IMR-90 (cell line): Measurements from ENCODE around the gene GNL3. TPM values are rescaled to one million over a fixed set of nuclear protein-coding genes. Genes with fewer than 3 reads are reported as not detected.

Experiments used
- ATAC-seq: fragments of 200-7000 bp; cut with Tn5 transposase; 2 replicates; pipeline ENCODE4 v1.9.1; 2020; ENCODE audit warnings: low read depth, mild to moderate bottlenecking, moderate library complexity
- BruUV-seq: library from RNA; stranded (reverse); fragments of 400-500 nt; replicated peaks from 2 replicates; lab custom pipeline; 2021; lab: Mats Ljungman, UMichigan
- CTCF ChIA-PET: fragments of 300-600 bp; formaldehyde crosslinking; extraction: SDS; loops from one replicate; lab custom pipeline; 2021; ENCODE audit warnings: antibody characterized with exemption; lab: Yijun Ruan, JAX
- POLR2A ChIA-PET: fragments of 300-600 bp; sonication (Branson Sonifier 250); formaldehyde crosslinking; loops from one replicate; lab custom pipeline; 2022; ENCODE audit warnings: antibody characterized with exemption; ENCODE audit not compliant: unreplicated experiment; lab: Charles Lee
- DNase-seq: peaks from one replicate; pipeline ENCODE4 v3.0.0; 2013
- H2AFZ ChIP-seq: replicated peaks from 2 replicates; pipeline ENCODE3; 2013; ENCODE audit warnings: low read length, mild to moderate bottlenecking; ENCODE audit not compliant: poor library complexity
- H2AK5ac ChIP-seq: 2 replicates; pipeline ENCODE4 v1.6.1; 2013; ENCODE audit warnings: low read depth, low read length, inconsistent platforms
- H2AK9ac ChIP-seq: replicated peaks from 2 replicates; pipeline ENCODE3; 2013; ENCODE audit warnings: mild to moderate bottlenecking, low read depth, low read length, moderate library complexity; ENCODE audit not compliant: poor library complexity
- H2BK120ac ChIP-seq: 2 replicates; pipeline ENCODE4 v1.6.1; 2013; ENCODE audit warnings: low read depth, low read length, inconsistent platforms
- H2BK15ac ChIP-seq: 3 replicates; pipeline ENCODE4 v1.6.1; 2013; ENCODE audit warnings: low read depth, low read length, inconsistent platforms
- H2BK20ac ChIP-seq: 2 replicates; pipeline ENCODE4 v1.6.1; 2013; ENCODE audit warnings: low read depth, mild to moderate bottlenecking, inconsistent platforms, low read length, moderate library complexity
- H2BK5ac ChIP-seq: 2 replicates; pipeline ENCODE4 v1.6.1; 2013; ENCODE audit warnings: mild to moderate bottlenecking, low read depth, low read length, inconsistent platforms; ENCODE audit not compliant: poor library complexity, severe bottlenecking
- H3K14ac ChIP-seq: replicated peaks from 2 replicates; pipeline ENCODE4 v1.6.1; 2013; ENCODE audit warnings: low read depth, low read length, inconsistent platforms
- H3K18ac ChIP-seq: 2 replicates; pipeline ENCODE4 v1.6.1; 2013; ENCODE audit warnings: low read depth, low read length, control low read depth
- H3K23ac ChIP-seq: 2 replicates; pipeline ENCODE4 v1.6.1; 2013; ENCODE audit warnings: low read depth, low read length, inconsistent platforms
- H3K27ac ChIP-seq: 2 replicates; pipeline ENCODE4 v1.5.1; 2013; ENCODE audit warnings: mild to moderate bottlenecking, control low read depth, low read length; ENCODE audit not compliant: insufficient read depth
- H3K27me3 ChIP-seq: 2 replicates; pipeline ENCODE4 v1.6.1; 2013; ENCODE audit warnings: low read length; ENCODE audit not compliant: control insufficient read depth, insufficient read depth
- H3K36me3 ChIP-seq: 2 replicates; pipeline ENCODE4 v1.6.1; 2013; ENCODE audit warnings: low read length, mixed read lengths; ENCODE audit not compliant: control insufficient read depth, insufficient read depth
- H3K4ac ChIP-seq: 2 replicates; pipeline ENCODE4 v1.6.1; 2013; ENCODE audit warnings: low read depth, low read length, inconsistent platforms
- H3K4me1 ChIP-seq: 2 replicates; pipeline ENCODE4 v1.6.1; 2013; ENCODE audit warnings: low read length, mixed read lengths; ENCODE audit not compliant: control insufficient read depth, insufficient read depth
- H3K4me2 ChIP-seq: 2 replicates; pipeline ENCODE4 v1.6.1; 2013; ENCODE audit warnings: low read depth, mild to moderate bottlenecking, control low read depth, low read length, moderate library complexity
- H3K4me3 ChIP-seq: 2 replicates; pipeline ENCODE4 v1.5.1; 2013; ENCODE audit warnings: low read depth, mild to moderate bottlenecking, control low read depth, low read length, moderate library complexity; ENCODE audit not compliant: insufficient read depth
- H3K56ac ChIP-seq: 2 replicates; pipeline ENCODE4 v1.6.1; 2013; ENCODE audit warnings: low read length, inconsistent platforms; ENCODE audit not compliant: insufficient read depth; ENCODE audit errors: extremely low read depth
- H3K79me1 ChIP-seq, 2 experiments: 2 replicates each; pipeline ENCODE4 v1.6.1; 2013; ENCODE audit warnings: low read length in 2 of 2, inconsistent platforms in 1 of 2, low read depth in 1 of 2
- H3K9ac ChIP-seq: 2 replicates; pipeline ENCODE4 v1.6.1; 2013; ENCODE audit warnings: low read depth, low read length, control low read depth
- H3K9me1 ChIP-seq: 2 replicates; pipeline ENCODE4 v1.6.1; 2013; ENCODE audit warnings: low read length, inconsistent platforms; ENCODE audit not compliant: insufficient read depth
- H3K9me3 ChIP-seq: 2 replicates; pipeline ENCODE4 v1.6.1; 2013; ENCODE audit warnings: low read length; ENCODE audit not compliant: control insufficient read depth, insufficient read depth
- H4K20me1 ChIP-seq: 2 replicates; pipeline ENCODE4 v1.6.1; 2013; ENCODE audit warnings: low read length, inconsistent platforms; ENCODE audit not compliant: insufficient read depth
- H4K5ac ChIP-seq: 2 replicates; pipeline ENCODE4 v1.6.1; 2013; ENCODE audit warnings: mild to moderate bottlenecking, low read depth, low read length, control low read depth
- H4K8ac ChIP-seq, 2 experiments: 2 replicates each; pipeline ENCODE4 v1.6.1; 2013; ENCODE audit warnings: low read depth in 2 of 2, low read length in 2 of 2, control low read depth in 1 of 2, inconsistent platforms in 1 of 2
- H4K91ac ChIP-seq: 2 replicates; pipeline ENCODE4 v1.6.1; 2013; ENCODE audit warnings: low read depth, low read length, inconsistent platforms; ENCODE audit not compliant: insufficient read depth
- BHLHE40 ChIP-seq: fragments of 150-350 bp; IDR thresholded peaks from 2 replicates; pipeline ENCODE4 v1.6.1; 2016; ENCODE audit warnings: mild to moderate bottlenecking, low read depth, low read length
- CEBPB ChIP-seq: IDR thresholded peaks from 2 replicates; pipeline ENCODE4 v1.6.1; 2012; ENCODE audit warnings: low read depth, low read length, improper control_type of control experiment
- CHD1 ChIP-seq: IDR thresholded peaks from 2 replicates; pipeline ENCODE4 v1.6.1; 2012; ENCODE audit warnings: low read depth, low read length, improper control_type of control experiment
- CTCF ChIP-seq: conservative IDR thresholded peaks from 2 replicates; pipeline ENCODE4 v1.5.1; 2012; ENCODE audit warnings: mild to moderate bottlenecking, low read depth, low read length, improper control_type of control experiment
- ELK1 ChIP-seq: fragments of 150-350 bp; IDR thresholded peaks from 2 replicates; pipeline ENCODE4 v1.6.1; 2016; ENCODE audit warnings: low read depth, mild to moderate bottlenecking, low read length, moderate library complexity, borderline replicate concordance
- MAFK ChIP-seq: IDR thresholded peaks from 2 replicates; pipeline ENCODE4 v1.6.1; 2012; ENCODE audit warnings: low read depth, low read length, improper control_type of control experiment
- MAZ ChIP-seq: IDR thresholded peaks from 2 replicates; pipeline ENCODE4 v1.6.1; 2012; ENCODE audit warnings: low read depth, mild to moderate bottlenecking, low read length, improper control_type of control experiment, moderate library complexity, borderline replicate concordance
- MXI1 ChIP-seq: IDR thresholded peaks from 2 replicates; pipeline ENCODE4 v1.6.1; 2012; ENCODE audit warnings: low read depth, mild to moderate bottlenecking, low read length, moderate library complexity, borderline replicate concordance
- POLR2A ChIP-seq: IDR thresholded peaks from 2 replicates; pipeline ENCODE4 v1.6.1; 2012; ENCODE audit warnings: mild to moderate bottlenecking, low read depth, low read length
- RAD21 ChIP-seq: IDR thresholded peaks from 2 replicates; pipeline ENCODE4 v1.6.1; 2012; ENCODE audit warnings: low read length, improper control_type of control experiment
- RCOR1 ChIP-seq: IDR thresholded peaks from 2 replicates; pipeline ENCODE4 v1.6.1; 2012; ENCODE audit warnings: mild to moderate bottlenecking, low read length, improper control_type of control experiment; ENCODE audit not compliant: insufficient replicate concordance
- RFX5 ChIP-seq: IDR thresholded peaks from 2 replicates; pipeline ENCODE4 v1.8.0; 2012; ENCODE audit warnings: low read depth, mild to moderate bottlenecking, low read length, moderate library complexity
- SMC3 ChIP-seq: fragments of 150-350 bp; IDR thresholded peaks from 2 replicates; pipeline ENCODE4 v1.6.1; 2016; ENCODE audit warnings: low read depth, mild to moderate bottlenecking, antibody characterized with exemption, low read length, moderate library complexity
- USF2 ChIP-seq: fragments of 150-350 bp; IDR thresholded peaks from 2 replicates; pipeline ENCODE4 v1.6.1; 2017; ENCODE audit warnings: mild to moderate bottlenecking, antibody characterized with exemption, low read length, low read depth
- WGBS, 2 experiments: methylation state at CpG; one replicate each; pipeline versions ENCODE4 v1.1.5 to v1.1.7; 2013; ENCODE audit warnings: missing lambda C conversion rate in 2 of 2; ENCODE audit not compliant: insufficient read length in 1 of 2; ENCODE audit errors: extremely low coverage in 2 of 2; 5-methylcytosine and 5-hydroxymethylcytosine counted together
- dilution Hi-C: fragments of 300-500 bp; cut with HindIII; formaldehyde crosslinking; loops from one replicate; pipeline ENCODE4 v1.14.3; 2018; ENCODE audit warnings: low sequenced_read_pairs; ENCODE audit not compliant: unreplicated experiment
- in situ Hi-C: fragments of 300-500 bp; cut with MboI; formaldehyde crosslinking; loops from 3 replicates; pipeline ENCODE4 v1.14.3; 2019; ENCODE audit warnings: low sequenced_read_pairs, inconsistent platforms, mixed read lengths
- intact Hi-C: fragments of 100-400 bp; cut with micrococcal nuclease; formaldehyde crosslinking; loops from 2 replicates; pipeline ENCODE4 v1.10.0; 2022
- polyA plus RNA-seq, 3 experiments: library from polyadenylated mRNA; depleted of rRNA; stranded (reverse); fragments of >200 nt; gene quantifications; 2 replicates each; pipeline ENCODE4 v1.2.3, GENCODE V29; 2012; ENCODE audit warnings: low replicate concordance in 1 of 3
- total RNA-seq: library from RNA; depleted of rRNA; stranded (reverse); fragments of >200 nt; gene quantifications from 2 replicates; pipeline ENCODE4 v1.2.3, GENCODE V29; 2012

The GNL3 gene
- total and polyA plus RNA-seq, 2 of the 4 experiments (the other 2 are of a cell fraction) = 66.0 to 90.4 TPM

- Histone ChIP-seq H2BK5ac (no peak overlapping the region), H4K20me1 (peaks cover 18% of the 10 kb centered on the region), H4K91ac (no peak overlapping the region), H3K18ac (no peak overlapping the region), H3K9ac (no peak overlapping the region), H2BK120ac (no peak overlapping the region), H3K4ac (no peak overlapping the region), H3K4me3 (no peak overlapping the region), H2AK9ac (no peak overlapping the region), H3K14ac (no peak overlapping the region), H3K36me3 (peaks cover 59% of the 10 kb centered on the region), H3K79me1 (peaks cover 31 to 48% of the 10 kb centered on the region in 2 experiments), H3K4me2 (no peak overlapping the region), H2AK5ac (no peak overlapping the region), H3K27ac (no peak overlapping the region), H4K5ac (no peak overlapping the region), H3K9me3 (no peaks in the 10 kb centered on the region), H2BK15ac (no peak overlapping the region), H3K56ac (no peak overlapping the region), H3K9me1 (peaks cover 3% of the 10 kb centered on the region; the same call in 1 of the 2 replicates), H3K27me3 (no peaks in the 10 kb centered on the region), H4K8ac (no peak overlapping the region), H3K23ac (no peak overlapping the region), H2AFZ (no peak overlapping the region), H3K4me1 (no peaks in the 10 kb centered on the region; the same call in 1 of the 2 replicates), H2BK20ac (no peak overlapping the region)
- in situ Hi-C loops = no loop called here
- intact Hi-C loops = no loop called here
- dilution Hi-C loops = no loop called here
- WGBS, 2 experiments = no CpG with 5 or more reads among the region's 4 CpGs
- DNase-seq = no peak
- ATAC-seq = no peak; the same call in 1 of the 2 replicates
- ChIA-PET CTCF (no interaction called here), POLR2A (interaction anchor here (0.6 kb wide), 1 partner anchor 10 kb away, joined by 3 read pairs; the partner anchor contains the start of genes GNL3 and PBRM1)
- no TSS peak for BruUV-seq
- TF ChIP-seq CEBPB (0 out of 2 replicates have a peak, but pooled peaks have one; percentile 4), MAFK (no peak), RCOR1 (no peak), MXI1 (no peak), CTCF (no peak), USF2 (no peak), POLR2A (peak; percentile 15; the same call in 1 of the 2 replicates), BHLHE40 (no peak), CHD1 (no peak), ELK1 (no peak), RAD21 (no peak), RFX5 (no peak), MAZ (no peak), SMC3 (no peak)
These were observed 10.2 kb downstream of the GNL3 start for GRCh38 chr3:52695798-52696671.
